Measurements from ENCODE around the gene ADGRD1.

ADGRD1 gene

GRCh38 chr12:131038961-131039950 lies 85.5 kb downstream of the ADGRD1 start:
- WGBS, result 92% methylated on average over 35 of the region's 35 CpGs
- H3K9me3 ChIP-seq (ENCODE audit: insufficient read depth, low read depth, low read length), result no peaks in the 10 kb centered on the region
- H3K27ac ChIP-seq (ENCODE audit: low read depth, low read length), result no peak overlapping the region
- no peak overlapping the region for H3K4me3 ChIP-seq (ENCODE audit: low read length)
- no peaks in the 10 kb centered on the region for H3K4me1 ChIP-seq (ENCODE audit: insufficient read depth, low read length)
- no peaks in the 10 kb centered on the region for H3K36me3 ChIP-seq (ENCODE audit: insufficient read depth, low read length)
- no peaks in the 10 kb centered on the region for H3K27me3 ChIP-seq (ENCODE audit: insufficient read depth, low read length)
- H3K9ac ChIP-seq (ENCODE audit: low read depth, low read length), result no peak overlapping the region

- H3K4me3 ChIP-seq (ENCODE audit: low read length), result no peak overlapping the region
- no peaks in the 10 kb centered on the region for H3K9me3 ChIP-seq (ENCODE audit: insufficient read depth, low read depth, low read length)
- H3K36me3 ChIP-seq (ENCODE audit: insufficient read depth, low read length), result no peaks in the 10 kb centered on the region
- no peaks in the 10 kb centered on the region for H3K27me3 ChIP-seq (ENCODE audit: insufficient read depth, low read length)
- no peak overlapping the region for H3K9ac ChIP-seq (ENCODE audit: low read depth, low read length)
- no peaks in the 10 kb centered on the region for H3K4me1 ChIP-seq (ENCODE audit: insufficient read depth, low read length)
- no peak overlapping the region for H3K27ac ChIP-seq (ENCODE audit: low read depth, low read length)
- 89% methylated on average over 11 of the region's 11 CpGs for WGBS
These were observed 86.8 kb downstream of the ADGRD1 start for GRCh38 chr12:131040491-131040890.

- WGBS, result 90% methylated on average over 20 of the region's 20 CpGs
These were observed 87.7 kb downstream of the ADGRD1 start for GRCh38 chr12:131041216-131041967.

GRCh38 chr12:131041968-131042833 lies 88.5 kb downstream of the ADGRD1 start:
- Histone ChIP-seq H3K9ac (ENCODE audit: low read depth, low read length) (no peak overlapping the region), H3K27ac (ENCODE audit: low read depth, low read length) (no peak overlapping the region), H3K27me3 (ENCODE audit: insufficient read depth, low read length) (no peaks in the 10 kb centered on the region), H3K4me1 (ENCODE audit: insufficient read depth, low read length) (no peaks in the 10 kb centered on the region), H3K4me3 (ENCODE audit: low read length) (no peak overlapping the region), H3K9me3 (ENCODE audit: insufficient read depth, low read depth, low read length) (no peaks in the 10 kb centered on the region), H3K36me3 (ENCODE audit: insufficient read depth, low read length) (no peaks in the 10 kb centered on the region)
- 91% methylated on average over 29 of the region's 29 CpGs for WGBS

More at GRCh38 chr12:131041216-131041967, 87.7 kb downstream of the ADGRD1 start:
- Histone ChIP-seq H3K9me3 (ENCODE audit: insufficient read depth, low read depth, low read length) (no peaks in the 10 kb centered on the region), H3K9ac (ENCODE audit: low read depth, low read length) (no peak overlapping the region), H3K36me3 (ENCODE audit: insufficient read depth, low read length) (no peaks in the 10 kb centered on the region), H3K4me1 (ENCODE audit: insufficient read depth, low read length) (no peaks in the 10 kb centered on the region), H3K27me3 (ENCODE audit: insufficient read depth, low read length) (no peaks in the 10 kb centered on the region), H3K4me3 (ENCODE audit: low read length) (no peak overlapping the region), H3K27ac (ENCODE audit: low read depth, low read length) (no peak overlapping the region)

GRCh38 chr12:131042834-131043245 lies 89.1 kb downstream of the ADGRD1 start:
- 95% methylated on average over 14 of the region's 14 CpGs for WGBS
- Histone ChIP-seq H3K27me3 (ENCODE audit: insufficient read depth, low read length) (no peaks in the 10 kb centered on the region), H3K36me3 (ENCODE audit: insufficient read depth, low read length) (no peaks in the 10 kb centered on the region), H3K4me1 (ENCODE audit: insufficient read depth, low read length) (no peaks in the 10 kb centered on the region), H3K9ac (ENCODE audit: low read depth, low read length) (no peak overlapping the region), H3K9me3 (ENCODE audit: insufficient read depth, low read depth, low read length) (no peaks in the 10 kb centered on the region), H3K27ac (ENCODE audit: low read depth, low read length) (no peak overlapping the region), H3K4me3 (ENCODE audit: low read length) (no peak overlapping the region)

DNA sequence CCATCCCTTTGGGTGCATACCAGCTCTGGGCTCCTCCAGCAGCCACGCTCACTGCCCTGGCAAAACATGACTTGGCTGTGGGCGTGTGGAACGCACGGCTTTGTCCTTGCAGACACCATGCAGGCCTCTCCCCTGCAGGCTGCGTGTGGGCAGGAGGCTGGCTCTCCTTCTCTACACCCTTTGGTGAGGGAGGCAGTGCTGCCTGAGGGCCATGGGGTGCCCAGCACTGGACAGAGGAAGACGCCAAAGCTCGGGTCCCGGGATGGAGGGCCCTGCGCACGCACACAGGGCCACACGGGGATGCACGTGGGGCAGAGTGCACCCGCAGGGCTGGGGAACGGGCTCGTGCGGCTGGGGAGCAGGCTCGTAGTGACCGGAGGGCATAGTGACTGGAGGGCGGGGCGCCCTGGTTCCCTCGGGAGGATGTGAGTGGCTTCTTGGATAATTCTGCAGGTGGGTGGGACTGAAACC lies 89.7 kb downstream of the ADGRD1 start:
- Histone ChIP-seq H3K36me3 (ENCODE audit: insufficient read depth, low read length) (no peaks in the 10 kb centered on the region), H3K9me3 (ENCODE audit: insufficient read depth, low read depth, low read length) (no peaks in the 10 kb centered on the region), H3K4me1 (ENCODE audit: insufficient read depth, low read length) (no peaks in the 10 kb centered on the region), H3K27me3 (ENCODE audit: insufficient read depth, low read length) (no peaks in the 10 kb centered on the region), H3K4me3 (ENCODE audit: low read length) (no peak overlapping the region), H3K27ac (ENCODE audit: low read depth, low read length) (no peak overlapping the region), H3K9ac (ENCODE audit: low read depth, low read length) (no peak overlapping the region)
- 96% methylated on average over 21 of the region's 21 CpGs for WGBS

DNA sequence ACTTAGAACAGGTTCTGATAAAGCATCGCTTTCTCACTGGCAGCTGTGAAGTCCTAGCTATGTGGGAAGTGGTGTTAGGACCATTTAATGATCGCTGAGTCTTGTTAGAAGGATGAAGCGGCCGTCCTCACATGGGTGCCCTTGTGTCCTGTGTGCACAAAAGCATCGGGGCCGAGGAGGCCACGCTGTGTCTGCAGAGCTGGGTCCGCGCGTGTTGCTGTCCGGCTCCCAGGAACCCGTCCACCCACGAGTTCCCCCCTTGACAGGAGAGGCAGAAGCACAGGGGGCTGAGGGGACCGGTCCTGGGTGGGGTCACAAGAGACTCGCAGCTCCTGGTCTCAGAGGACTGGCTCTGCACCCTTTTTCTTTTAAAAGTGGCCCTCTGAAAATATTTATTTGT lies 90.4 kb downstream of the ADGRD1 start:
- Histone ChIP-seq H3K9ac (ENCODE audit: low read depth, low read length) (no peak overlapping the region), H3K4me3 (ENCODE audit: low read length) (no peak overlapping the region), H3K4me1 (ENCODE audit: insufficient read depth, low read length) (no peaks in the 10 kb centered on the region), H3K36me3 (ENCODE audit: insufficient read depth, low read length) (no peaks in the 10 kb centered on the region), H3K27ac (ENCODE audit: low read depth, low read length) (no peak overlapping the region), H3K27me3 (ENCODE audit: insufficient read depth, low read length) (no peaks in the 10 kb centered on the region), H3K9me3 (ENCODE audit: insufficient read depth, low read depth, low read length) (no peaks in the 10 kb centered on the region)
- WGBS, result 93% methylated on average over 15 of the region's 15 CpGs

- Histone ChIP-seq H3K4me1 (ENCODE audit: insufficient read depth, low read length) (no peaks in the 10 kb centered on the region), H3K27me3 (ENCODE audit: insufficient read depth, low read length) (no peaks in the 10 kb centered on the region), H3K9me3 (ENCODE audit: insufficient read depth, low read depth, low read length) (no peaks in the 10 kb centered on the region), H3K27ac (ENCODE audit: low read depth, low read length) (no peak overlapping the region), H3K9ac (ENCODE audit: low read depth, low read length) (no peak overlapping the region), H3K4me3 (ENCODE audit: low read length) (no peak overlapping the region), H3K36me3 (ENCODE audit: insufficient read depth, low read length) (no peaks in the 10 kb centered on the region)
- WGBS, result 95% methylated on average over 56 of the region's 56 CpGs
These were observed 91.2 kb downstream of the ADGRD1 start for GRCh38 chr12:131044760-131045381.

DNA sequence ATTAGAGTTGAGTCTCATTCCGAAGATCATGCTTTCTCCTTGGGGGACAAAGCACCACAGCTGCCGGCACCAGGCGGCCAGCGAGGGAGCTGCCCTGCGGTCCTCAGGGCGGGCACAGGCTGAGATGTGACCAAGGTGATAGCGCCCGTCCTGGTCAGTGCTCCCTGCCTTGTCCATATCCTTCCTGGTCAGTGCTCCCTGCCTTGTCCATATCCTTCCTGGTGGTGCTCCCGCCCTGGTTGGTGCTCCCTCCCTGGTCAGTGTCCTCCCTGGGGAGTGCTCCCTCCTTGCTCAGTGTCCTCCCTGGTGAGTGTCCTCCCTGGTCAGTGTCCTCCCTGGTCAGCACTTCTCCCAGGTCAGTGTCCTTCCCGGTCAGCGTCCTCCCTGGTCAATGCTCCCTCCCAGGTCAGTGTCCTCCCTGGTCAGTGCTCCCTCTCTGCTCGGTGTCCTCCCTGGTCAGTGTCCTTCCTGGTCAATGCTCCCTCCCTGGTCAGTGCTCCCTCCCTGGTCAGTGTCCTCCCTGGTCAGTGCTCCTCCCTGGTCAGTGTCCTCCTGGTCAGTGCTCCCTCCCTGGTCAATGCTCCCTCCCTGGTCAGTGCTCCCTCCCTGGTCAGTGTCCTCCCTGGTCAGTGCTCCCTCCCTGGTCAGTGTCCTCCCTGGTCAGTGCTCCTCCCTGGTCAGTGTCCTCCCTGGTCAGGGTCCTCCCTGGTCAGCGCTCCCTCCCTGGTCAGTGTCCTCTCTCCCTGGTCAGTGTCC lies 92.2 kb downstream of the ADGRD1 start:
- Histone ChIP-seq H3K9me3 (ENCODE audit: insufficient read depth, low read depth, low read length) (no peaks in the 10 kb centered on the region), H3K9ac (ENCODE audit: low read depth, low read length) (no peak overlapping the region), H3K4me1 (ENCODE audit: insufficient read depth, low read length) (no peaks in the 10 kb centered on the region), H3K27me3 (ENCODE audit: insufficient read depth, low read length) (no peaks in the 10 kb centered on the region), H3K36me3 (ENCODE audit: insufficient read depth, low read length) (no peaks in the 10 kb centered on the region), H3K4me3 (ENCODE audit: low read length) (no peak overlapping the region), H3K27ac (ENCODE audit: low read depth, low read length) (no peak overlapping the region)
- WGBS, result 95% methylated on average over 13 of the region's 13 CpGs
